ENCODE results near the gene ATP7B.
"Not testable (repeated sequence)": the region's sequence is repeated elsewhere in the genome, so short reads cannot be mapped to it uniquely, and the experiment has no call there.

Gene ATP7B

GRCh38 chr13:52005841-52006522 lies 5.3 kb downstream of the ATP7B start:
- DNase-seq = no peak

DNA sequence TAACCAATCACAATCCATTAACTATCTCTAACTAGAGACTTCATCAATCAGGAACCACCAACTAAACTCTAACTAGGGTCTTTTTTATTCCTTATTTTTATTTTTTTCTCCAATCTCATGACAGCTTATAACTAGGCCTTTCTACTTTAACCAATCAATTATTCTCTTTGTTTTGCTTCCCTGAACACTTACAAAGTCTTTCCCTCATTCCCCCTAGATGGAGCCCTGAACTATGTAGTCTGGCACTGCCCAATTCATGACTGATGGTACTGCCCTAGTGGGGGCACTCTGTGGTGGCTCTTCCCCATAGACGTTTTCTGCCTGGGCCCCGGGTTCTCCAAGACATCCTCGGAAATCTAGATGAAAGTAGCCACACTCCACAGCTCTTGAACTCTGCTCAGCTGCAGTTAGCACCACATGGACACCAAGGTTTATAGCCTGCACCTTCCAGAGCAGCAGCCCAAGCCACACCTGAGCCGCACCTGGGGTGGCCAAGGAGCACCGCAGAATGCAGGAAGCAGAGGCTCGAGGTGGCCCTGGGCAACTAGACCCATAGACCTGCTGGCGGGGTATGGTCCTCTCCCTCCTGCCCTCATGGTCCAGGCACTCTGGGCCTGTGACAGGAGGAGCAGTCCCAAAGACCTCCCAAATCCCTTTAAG lies 6.6 kb downstream of the ATP7B start:
- DNase-seq = no peak

GRCh38 chr13:52003541-52003940 lies 7.7 kb downstream of the ATP7B start:
- DNase-seq = no peak

DNA sequence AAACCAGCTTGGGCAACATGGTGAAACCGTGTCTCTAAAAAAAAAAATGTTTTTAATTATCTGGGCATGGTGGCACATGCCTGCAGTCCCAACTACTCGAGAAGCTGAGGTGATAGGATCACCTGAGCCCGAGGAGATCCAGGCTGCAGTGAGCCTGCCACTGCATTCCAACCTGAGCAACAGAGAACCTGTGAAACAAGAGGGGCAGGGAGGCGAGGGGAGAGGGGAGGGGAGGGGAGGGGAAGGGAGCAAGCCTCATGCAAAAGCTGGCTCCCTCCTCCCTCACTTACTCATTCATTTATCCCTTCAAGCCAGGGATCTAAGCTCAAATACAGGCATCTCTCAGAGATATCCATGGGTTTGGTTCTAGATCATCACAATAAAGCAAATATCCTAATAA lies 8.9 kb downstream of the ATP7B start:
- no peak for DNase-seq

GRCh38 chr13:52001120-52001731 lies 10.0 kb downstream of the ATP7B start:
- DNase-seq = peak; percentile 39

DNA sequence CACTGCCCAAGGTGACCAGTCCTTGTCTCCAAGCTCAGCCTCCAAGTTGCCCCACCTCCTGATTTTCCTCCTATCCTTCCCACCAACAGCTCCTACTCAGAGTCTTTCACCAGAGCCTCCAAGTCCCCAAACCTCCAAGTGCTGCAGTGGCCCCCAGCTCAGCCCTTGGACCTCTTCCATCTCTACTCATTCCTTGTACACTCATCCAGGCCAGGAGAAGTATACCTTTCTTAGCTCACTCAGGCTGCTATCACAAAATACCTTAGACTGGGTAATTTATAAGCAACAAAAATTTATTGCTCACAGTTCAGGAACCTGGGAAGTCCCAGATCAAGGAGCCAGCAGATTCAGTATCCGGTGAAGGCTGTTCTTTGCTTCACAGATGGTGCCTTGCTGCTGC lies 11.3 kb downstream of the ATP7B start:
- no peak for DNase-seq

DNA sequence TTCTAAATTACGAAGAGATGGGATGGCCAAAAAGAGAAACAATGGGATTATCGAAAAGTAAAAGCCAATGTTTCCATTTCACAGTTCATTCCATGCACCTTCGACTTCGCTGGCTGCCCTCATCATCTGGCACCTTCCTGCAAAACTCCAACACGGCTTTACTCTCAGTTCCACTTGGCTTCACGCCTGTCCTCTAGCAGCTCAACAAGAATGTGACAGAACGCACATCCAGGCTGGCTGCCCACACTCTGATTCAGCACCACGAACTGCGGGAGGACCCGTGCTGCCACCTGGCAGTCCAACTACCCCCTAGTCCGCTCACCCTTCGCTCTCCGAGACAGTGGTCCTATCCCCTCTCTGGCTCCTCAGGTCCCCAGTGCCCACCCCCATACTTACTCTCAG lies 11.7 kb downstream of the ATP7B start:
- DNase-seq = no peak

DNA sequence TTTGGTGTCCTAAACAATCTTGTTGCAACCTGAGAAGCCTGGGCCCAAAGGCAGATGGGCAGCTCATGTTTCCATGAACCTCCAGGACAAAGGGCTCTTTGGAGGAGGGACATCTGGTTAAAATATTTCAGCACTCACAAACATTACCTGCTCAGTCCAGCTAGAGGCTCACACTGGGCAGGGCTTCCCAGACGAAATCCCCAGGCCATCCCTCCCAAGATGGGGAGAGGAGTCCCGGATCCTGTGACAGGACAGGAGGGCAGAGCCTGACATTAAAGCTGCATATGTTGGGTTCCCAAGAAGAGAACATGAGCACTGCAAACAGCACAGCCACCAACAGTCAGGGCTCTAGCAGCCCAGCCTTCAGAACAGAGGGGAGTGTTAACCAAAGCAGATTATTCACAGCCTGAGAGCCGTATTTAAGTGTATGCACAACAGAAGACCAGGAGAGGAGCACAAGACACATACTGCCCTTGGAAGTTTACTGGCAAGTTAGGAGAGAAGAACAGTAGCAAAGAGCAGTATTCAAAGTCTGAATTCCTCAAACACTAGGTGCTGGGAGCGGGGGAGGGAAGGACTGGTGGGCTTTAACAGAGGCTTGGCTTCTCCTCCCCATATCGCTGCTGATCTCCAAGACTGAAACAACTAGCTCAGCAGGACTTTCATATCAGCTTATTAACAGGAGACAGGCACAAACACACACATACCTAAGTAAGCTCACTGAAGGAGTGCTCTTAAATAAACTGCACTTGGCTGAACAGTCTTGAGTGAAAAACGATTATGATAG lies 12.3 kb downstream of the ATP7B start:
- DNase-seq = no peak

GRCh38 chr13:51997641-51998330 lies 13.5 kb downstream of the ATP7B start:
- no peak for DNase-seq

DNA sequence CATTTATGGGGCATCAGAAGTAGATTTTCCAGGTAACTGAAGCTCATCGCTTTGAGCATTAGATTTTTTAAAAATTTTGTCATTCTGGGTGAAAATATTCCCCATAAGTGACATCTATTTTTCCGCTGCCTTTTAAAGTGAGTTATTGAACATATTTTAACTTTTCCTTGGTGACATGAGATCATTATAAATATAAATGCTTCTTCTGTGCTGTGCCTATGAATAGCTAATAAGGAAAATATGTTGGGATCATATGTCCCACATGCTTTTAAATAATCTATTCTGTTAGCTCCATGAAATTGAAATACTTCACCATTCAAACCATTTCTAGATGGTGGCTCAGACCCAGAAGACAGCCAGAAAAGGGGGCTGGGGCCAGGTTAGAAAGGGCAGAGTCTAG lies 14.1 kb downstream of the ATP7B start:
- DNase-seq = no peak

DNA sequence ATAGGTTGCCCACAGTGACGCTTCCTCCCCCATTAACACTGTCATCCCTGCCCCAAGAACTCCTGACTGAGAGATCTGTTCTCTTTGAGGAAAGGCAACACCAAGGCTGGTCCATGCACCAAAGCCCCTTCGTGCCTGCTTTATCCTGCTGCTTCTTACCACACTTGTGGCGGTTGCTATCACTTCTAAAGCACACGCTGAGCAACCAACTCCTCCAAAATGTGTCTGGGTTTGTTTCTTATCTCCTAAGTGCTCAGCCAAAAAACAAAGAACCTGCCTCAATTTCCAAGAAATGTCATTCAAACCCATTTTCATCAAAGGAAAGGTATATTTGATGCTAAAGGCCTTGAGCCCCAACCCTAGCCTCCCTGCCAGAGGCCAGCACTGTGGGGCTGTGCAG lies 14.6 kb downstream of the ATP7B start:
- DNase-seq = no peak

GRCh38 chr13:51995677-51996551 lies 15.3 kb downstream of the ATP7B start:
- no peak for DNase-seq

- DNase-seq = no peak
These were observed 17.5 kb downstream of the ATP7B start for GRCh38 chr13:51993713-51994112.

DNA sequence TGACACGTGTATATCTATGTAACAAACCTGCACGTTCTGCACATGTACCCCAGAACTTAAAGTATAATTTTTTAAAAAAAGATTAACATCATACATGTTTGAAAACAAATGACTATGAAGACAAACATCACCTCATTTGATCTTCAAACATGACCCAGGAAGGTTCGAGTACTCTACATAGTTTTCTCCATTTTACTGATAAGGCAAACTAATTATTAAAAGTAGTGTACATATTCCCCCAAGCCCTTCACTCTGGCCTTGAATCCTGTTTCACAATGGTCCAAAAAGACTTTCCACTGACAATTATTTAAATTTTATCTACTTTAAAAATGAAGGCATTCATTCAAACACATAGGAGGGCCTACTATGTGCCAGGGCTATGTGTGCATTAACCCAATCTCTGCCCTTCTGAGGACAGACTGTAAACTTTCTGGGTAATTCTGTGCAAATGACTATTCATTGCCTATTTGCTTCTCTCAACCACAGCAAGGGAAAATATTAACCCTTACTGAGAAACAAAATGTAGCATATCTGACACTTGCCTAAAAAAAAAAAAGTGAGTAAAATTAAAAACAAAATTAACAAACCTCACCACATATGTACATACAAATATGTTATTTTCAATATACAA lies 22.1 kb downstream of the ATP7B start:
- DNase-seq = no peak

DNA sequence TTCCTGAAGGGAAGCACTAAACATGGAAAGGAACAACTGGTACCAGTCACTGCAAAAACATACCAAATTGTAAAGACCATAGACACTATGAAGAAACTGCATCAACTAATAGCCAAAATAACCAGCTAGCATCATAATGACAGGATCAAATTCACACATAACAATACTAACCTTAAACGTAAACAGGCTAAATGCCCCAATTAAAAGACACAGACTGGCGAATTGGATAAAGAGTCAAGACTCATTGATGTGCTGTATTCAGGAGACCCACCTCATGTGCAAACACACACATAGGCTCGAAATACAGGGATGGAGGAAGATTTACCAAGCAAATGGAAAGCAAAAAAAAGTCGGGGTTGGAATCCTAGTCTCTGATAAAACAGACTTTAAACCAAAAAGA lies 26.3 kb downstream of the ATP7B start:
- DNase-seq = not testable (repeated sequence)

- not testable (repeated sequence) for DNase-seq
These were observed 28.0 kb downstream of the ATP7B start for GRCh38 chr13:51983292-51983691.

DNA sequence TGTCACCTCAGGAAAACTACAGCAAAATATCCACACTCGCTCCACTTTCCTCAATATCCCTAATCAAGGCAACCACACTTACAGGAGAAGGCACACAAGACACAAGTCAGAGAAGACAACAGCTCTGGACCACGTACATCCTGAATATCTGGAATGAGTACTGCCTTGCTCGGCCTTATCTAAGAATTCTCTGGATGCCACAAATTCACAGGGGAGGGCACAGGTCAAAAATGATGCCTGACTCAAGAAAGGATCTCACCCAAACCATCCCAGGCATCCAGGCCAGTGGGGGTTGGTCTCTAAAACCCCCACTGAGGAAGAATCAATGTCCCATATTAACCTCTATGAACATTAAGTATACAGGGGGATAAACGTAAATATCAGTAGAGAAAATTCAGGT lies 29.9 kb downstream of the ATP7B start:
- peak; percentile 24 for DNase-seq

DNA sequence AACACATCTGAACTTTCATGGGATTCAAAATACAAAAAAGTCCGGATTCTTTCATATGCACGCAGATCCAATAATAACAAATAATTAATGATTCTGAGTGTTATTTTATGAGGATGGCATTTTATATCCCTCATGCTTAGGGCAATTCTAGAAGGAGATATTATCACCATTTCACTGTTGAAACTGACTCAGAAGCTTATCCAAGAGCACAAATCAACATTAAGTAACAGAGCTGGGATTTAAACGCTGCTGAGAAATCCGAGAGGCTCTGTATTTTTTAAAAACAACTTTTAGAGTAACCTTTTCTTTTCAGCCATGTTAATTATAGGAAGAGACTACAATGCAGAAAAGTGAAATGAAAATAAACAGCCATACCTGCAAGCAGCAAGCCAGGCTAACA lies 30.3 kb downstream of the ATP7B start:
- no peak for DNase-seq

- no peak for DNase-seq
These were observed 32.3 kb downstream of the ATP7B start for GRCh38 chr13:51978796-51979556.

- DNase-seq = no peak
These were observed 33.6 kb downstream of the ATP7B start for GRCh38 chr13:51977625-51978024.

DNA sequence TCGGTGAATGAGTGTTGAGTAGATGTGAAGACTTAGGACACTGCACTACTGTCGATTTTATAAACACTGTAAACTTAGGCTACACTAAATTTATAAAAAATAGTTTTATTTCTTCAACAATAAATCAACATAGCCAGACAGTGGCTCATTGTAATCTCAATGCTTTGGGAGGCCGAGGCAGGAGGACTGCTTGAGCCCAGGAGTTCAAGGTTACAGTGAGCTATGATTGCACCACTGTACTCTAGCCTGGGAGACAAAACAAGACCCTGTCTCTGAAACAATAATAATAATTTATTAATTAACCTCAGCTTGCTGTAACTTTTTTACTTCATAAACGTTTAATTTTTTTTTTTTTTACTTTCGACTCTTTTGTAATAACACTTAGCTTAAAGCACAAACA lies 34.4 kb downstream of the ATP7B start:
- DNase-seq = no peak
